Measurements from ENCODE around the gene PKHD1.

DNA sequence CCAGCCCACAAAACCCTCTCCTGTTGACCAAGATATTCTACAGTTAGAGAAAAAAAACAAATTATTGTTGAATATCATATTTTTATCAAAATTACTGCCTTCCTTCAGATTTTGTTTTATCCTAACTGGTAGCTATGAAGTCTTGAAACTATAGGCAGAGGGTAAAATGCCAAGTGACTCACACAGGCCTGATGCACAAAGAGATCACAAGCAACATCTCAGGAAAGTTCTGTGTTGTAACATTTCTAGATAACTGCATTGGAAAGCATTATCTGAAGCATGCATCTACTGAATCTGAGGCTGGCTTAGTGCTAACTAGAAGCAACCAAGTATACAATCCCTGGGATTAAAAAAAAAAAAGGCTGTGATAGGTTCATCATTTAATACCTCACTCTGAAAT lies 134.2 kb downstream of the PKHD1 start:
- TF ChIP-seq, protein P1, sequence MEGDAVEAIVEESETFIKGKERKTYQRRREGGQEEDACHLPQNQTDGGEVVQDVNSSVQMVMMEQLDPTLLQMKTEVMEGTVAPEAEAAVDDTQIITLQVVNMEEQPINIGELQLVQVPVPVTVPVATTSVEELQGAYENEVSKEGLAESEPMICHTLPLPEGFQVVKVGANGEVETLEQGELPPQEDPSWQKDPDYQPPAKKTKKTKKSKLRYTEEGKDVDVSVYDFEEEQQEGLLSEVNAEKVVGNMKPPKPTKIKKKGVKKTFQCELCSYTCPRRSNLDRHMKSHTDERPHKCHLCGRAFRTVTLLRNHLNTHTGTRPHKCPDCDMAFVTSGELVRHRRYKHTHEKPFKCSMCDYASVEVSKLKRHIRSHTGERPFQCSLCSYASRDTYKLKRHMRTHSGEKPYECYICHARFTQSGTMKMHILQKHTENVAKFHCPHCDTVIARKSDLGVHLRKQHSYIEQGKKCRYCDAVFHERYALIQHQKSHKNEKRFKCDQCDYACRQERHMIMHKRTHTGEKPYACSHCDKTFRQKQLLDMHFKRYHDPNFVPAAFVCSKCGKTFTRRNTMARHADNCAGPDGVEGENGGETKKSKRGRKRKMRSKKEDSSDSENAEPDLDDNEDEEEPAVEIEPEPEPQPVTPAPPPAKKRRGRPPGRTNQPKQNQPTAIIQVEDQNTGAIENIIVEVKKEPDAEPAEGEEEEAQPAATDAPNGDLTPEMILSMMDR (IDR thresholded peaks at IDR 0.05) = no peak
- TF ChIP-seq POLR2A (IDR thresholded peaks at IDR 0.05) = no peak

Measured in adrenal gland (tissue), 5 donors.